PC-3 (cell line): ENCODE results near the gene LHFPL3. TPM values are rescaled to one million over a fixed set of nuclear protein-coding genes. Genes with fewer than 3 reads are reported as not detected.

ENCODE experiments used
- ATAC-seq: fragments of 200-7000 bp; cut with Tn5 transposase; 2 replicates; pipeline ENCODE4 v1.9.1; 2020; ENCODE audit warnings: mild to moderate bottlenecking, moderate library complexity
- BruUV-seq: library from RNA; stranded (reverse); fragments of 400-500 nt; replicated peaks from 2 replicates; lab custom pipeline; 2021; lab: Mats Ljungman, UMichigan
- CTCF ChIA-PET: fragments of 300-600 bp; sonication (Branson Sonifier 250); formaldehyde crosslinking; loops from one replicate; lab custom pipeline; 2022; ENCODE audit warnings: antibody characterized with exemption; lab: Charles Lee
- POLR2A ChIA-PET: fragments of 300-600 bp; sonication (Branson Sonifier 250); formaldehyde crosslinking; loops from one replicate; lab custom pipeline; 2022; ENCODE audit warnings: antibody characterized with exemption; ENCODE audit not compliant: unreplicated experiment; lab: Charles Lee
- DNase-seq: peaks from one replicate; pipeline ENCODE4 v3.0.0-alpha.2; 2015
- H2AFZ ChIP-seq: fragments of 300-600 bp; sonication (generic); 2 replicates; pipeline ENCODE4 v1.6.0; 2016; ENCODE audit warnings: antibody characterized with exemption, low read length
- H3F3A ChIP-seq: fragments of 300-600 bp; sonication (generic); one replicate; pipeline ENCODE4 v1.6.0; 2017; ENCODE audit warnings: antibody characterized with exemption, low read length, control low read depth, mild to moderate bottlenecking; ENCODE audit not compliant: unreplicated experiment
- H3K27ac ChIP-seq: fragments of 300-600 bp; sonication (generic); 2 replicates; pipeline ENCODE4 v1.5.1; 2016; ENCODE audit warnings: mild to moderate bottlenecking, low read length
- H3K27me3 ChIP-seq: fragments of 300-600 bp; sonication (generic); 2 replicates; pipeline ENCODE4 v1.6.1; 2016; ENCODE audit warnings: low read length, mixed read lengths
- H3K36me3 ChIP-seq: fragments of 300-600 bp; sonication (generic); 2 replicates; pipeline ENCODE4 v1.6.1; 2016; ENCODE audit warnings: low read depth, mixed run types, low read length, mixed read lengths
- H3K4me1 ChIP-seq: fragments of 300-600 bp; sonication (generic); 2 replicates; pipeline ENCODE4 v1.5.1; 2016; ENCODE audit warnings: low read length; ENCODE audit not compliant: insufficient read depth
- H3K4me2 ChIP-seq: fragments of 300-600 bp; sonication (generic); 2 replicates; pipeline ENCODE4 v1.6.0; 2016; ENCODE audit warnings: low read length
- H3K4me3 ChIP-seq: fragments of 300-600 bp; sonication (generic); 2 replicates; pipeline ENCODE4 v1.5.1; 2016; ENCODE audit warnings: mild to moderate bottlenecking, low read length, mixed read lengths
- H3K79me2 ChIP-seq: fragments of 300-600 bp; sonication (generic); 2 replicates; pipeline ENCODE4 v1.6.1; 2017; ENCODE audit warnings: low read length, mixed read lengths
- H3K9ac ChIP-seq: fragments of 300-600 bp; sonication (generic); 2 replicates; pipeline ENCODE4 v1.6.0; 2016; ENCODE audit warnings: mild to moderate bottlenecking, low read length
- H3K9me2 ChIP-seq: fragments of 300-600 bp; sonication (generic); replicated peaks from 2 replicates; pipeline ENCODE4 v1.6.1; 2016; ENCODE audit warnings: mixed run types, low read length, mixed read lengths
- H3K9me3 ChIP-seq: fragments of 300-600 bp; sonication (generic); 2 replicates; pipeline ENCODE4 v1.6.1; 2016; ENCODE audit warnings: low read length, mixed read lengths
- H4K20me1 ChIP-seq: fragments of 300-600 bp; sonication (generic); 2 replicates; pipeline ENCODE4 v1.6.1; 2016; ENCODE audit warnings: low read length, mixed read lengths
- EZH2 ChIP-seq: fragments of 300-600 bp; sonication (generic); IDR thresholded peaks from one replicate; pipeline ENCODE4 v1.6.1; 2017; ENCODE audit warnings: antibody characterized with exemption, mild to moderate bottlenecking, low read length; ENCODE audit not compliant: unreplicated experiment
- EZH2phosphoT487 ChIP-seq: fragments of 300-600 bp; sonication (generic); IDR thresholded peaks from 2 replicates; pipeline ENCODE4 v1.6.1; 2018; ENCODE audit warnings: mild to moderate bottlenecking, antibody characterized with exemption, low read length, borderline replicate concordance
- intact Hi-C: fragments of 100-400 bp; cut with micrococcal nuclease; formaldehyde crosslinking; loops from 2 replicates; pipeline ENCODE4 v1.9.0; 2023
- total RNA-seq: library from RNA; depleted of rRNA; stranded (reverse); fragments of >200 nt; gene quantifications from 2 replicates; pipeline ENCODE4 v1.2.3, GENCODE V29; 2014
- TF ChIP-seq, protein P1 (sequence below): fragments of 300-600 bp; sonication (generic); conservative IDR thresholded peaks from 2 replicates; pipeline ENCODE4 v1.5.1; 2017; ENCODE audit warnings: antibody characterized with exemption, low read depth, mild to moderate bottlenecking, low read length

Gene LHFPL3
- total RNA-seq, 1 experiment from 2014 or later, result not detected

DNA sequence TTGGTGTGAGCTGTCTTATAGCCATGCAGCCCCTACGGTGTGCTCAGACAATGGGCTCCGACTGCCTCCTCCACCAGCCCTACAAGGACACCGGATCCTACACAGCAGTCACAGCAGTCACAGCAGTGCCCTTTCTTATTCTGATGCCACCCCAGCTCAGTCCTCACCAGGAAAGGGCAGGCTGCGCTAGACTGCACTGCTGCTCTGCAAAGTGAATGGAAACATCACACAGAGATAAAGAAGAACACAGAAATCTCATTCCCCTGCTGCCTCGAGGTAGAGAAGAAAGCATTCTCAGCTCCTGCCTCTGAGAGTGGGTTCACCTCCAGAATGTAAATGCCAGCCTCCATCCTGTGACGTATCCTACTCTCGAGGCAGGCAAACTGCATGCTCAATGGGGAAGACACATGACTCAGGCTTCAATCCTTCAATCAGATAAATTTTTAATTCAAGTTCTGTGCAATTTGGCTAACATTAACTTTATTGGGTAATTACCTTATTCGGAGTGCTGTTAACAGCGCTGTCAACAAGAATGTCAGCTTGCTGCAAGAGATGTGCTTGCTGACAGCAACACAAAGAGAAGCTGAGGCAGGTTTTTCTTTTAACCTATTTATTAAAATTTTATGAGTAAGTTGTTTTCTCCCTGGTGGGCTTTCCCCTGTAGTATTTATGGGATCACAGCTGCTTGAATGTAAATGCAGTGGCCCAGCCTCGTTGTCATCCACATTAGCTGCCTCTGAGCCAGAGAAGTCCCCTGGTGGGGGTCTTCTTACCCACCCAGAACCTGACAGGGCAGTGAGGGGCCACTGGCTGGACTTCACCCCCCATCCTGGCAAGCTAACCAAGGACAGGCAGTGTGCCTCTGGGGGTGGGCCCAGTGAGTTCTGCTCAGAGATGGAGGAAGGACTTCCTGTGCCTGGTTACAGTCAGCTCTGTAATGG is 444.3 kb downstream of the LHFPL3 start:
- Histone ChIP-seq H3K9me3 (no peaks in the 10 kb centered on the region), H3K4me1 (no peaks in the 10 kb centered on the region), H3K36me3 (no peaks in the 10 kb centered on the region), H3K27me3 (peaks cover 24% of the 10 kb centered on the region), H3K4me3 (no peak overlapping the region), H3F3A (no peaks in the 10 kb centered on the region), H3K4me2 (no peak overlapping the region), H4K20me1 (no peaks in the 10 kb centered on the region), H3K9me2 (no peaks in the 10 kb centered on the region), H2AFZ (no peak overlapping the region), H3K27ac (no peak overlapping the region), H3K9ac (no peak overlapping the region), H3K79me2 (no peaks in the 10 kb centered on the region)
- intact Hi-C loops, result no loop called here
- BruUV-seq, result no TSS peak
- TF ChIP-seq EZH2, result no peak
- no peak for TF ChIP-seq EZH2phosphoT487
- TF ChIP-seq, protein P1, sequence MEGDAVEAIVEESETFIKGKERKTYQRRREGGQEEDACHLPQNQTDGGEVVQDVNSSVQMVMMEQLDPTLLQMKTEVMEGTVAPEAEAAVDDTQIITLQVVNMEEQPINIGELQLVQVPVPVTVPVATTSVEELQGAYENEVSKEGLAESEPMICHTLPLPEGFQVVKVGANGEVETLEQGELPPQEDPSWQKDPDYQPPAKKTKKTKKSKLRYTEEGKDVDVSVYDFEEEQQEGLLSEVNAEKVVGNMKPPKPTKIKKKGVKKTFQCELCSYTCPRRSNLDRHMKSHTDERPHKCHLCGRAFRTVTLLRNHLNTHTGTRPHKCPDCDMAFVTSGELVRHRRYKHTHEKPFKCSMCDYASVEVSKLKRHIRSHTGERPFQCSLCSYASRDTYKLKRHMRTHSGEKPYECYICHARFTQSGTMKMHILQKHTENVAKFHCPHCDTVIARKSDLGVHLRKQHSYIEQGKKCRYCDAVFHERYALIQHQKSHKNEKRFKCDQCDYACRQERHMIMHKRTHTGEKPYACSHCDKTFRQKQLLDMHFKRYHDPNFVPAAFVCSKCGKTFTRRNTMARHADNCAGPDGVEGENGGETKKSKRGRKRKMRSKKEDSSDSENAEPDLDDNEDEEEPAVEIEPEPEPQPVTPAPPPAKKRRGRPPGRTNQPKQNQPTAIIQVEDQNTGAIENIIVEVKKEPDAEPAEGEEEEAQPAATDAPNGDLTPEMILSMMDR, result no peak
- ChIA-PET CTCF (interaction anchor here (0.5 kb wide), 1 partner anchor 60 kb away, joined by 5 read pairs; no protein-coding TSS in a partner anchor), POLR2A (no interaction called here)
- ATAC-seq (no peak), DNase-seq (no peak)

DNA sequence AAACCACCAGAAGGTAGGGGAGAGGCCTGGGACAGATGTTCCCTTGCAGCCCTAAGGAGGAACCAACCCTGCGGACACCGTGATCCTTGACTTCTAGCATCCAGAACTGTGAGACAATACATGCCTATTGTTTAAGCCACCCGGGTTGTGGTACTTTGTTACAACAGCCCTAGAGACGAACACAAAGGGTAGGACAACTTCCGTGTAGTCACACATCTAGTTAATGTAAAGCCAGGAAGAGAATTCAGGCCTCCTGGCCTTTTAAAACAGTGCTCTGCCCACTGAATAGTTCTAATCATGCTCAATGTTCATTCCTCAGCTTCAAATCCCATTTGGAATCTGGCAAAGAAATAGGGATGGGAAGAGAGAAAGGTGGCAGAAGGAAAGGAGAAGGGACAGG is 445.4 kb downstream of the LHFPL3 start:
- ATAC-seq, result no peak
- H3K4me1 ChIP-seq, result no peaks in the 10 kb centered on the region
- no peak overlapping the region for H2AFZ ChIP-seq
- no peak overlapping the region for H3K4me2 ChIP-seq
- H3K9me3 ChIP-seq, result no peaks in the 10 kb centered on the region
- ChIA-PET CTCF (no interaction called here), POLR2A (no interaction called here)
- no peaks in the 10 kb centered on the region for H3K36me3 ChIP-seq
- no peak overlapping the region for H3K4me3 ChIP-seq
- H4K20me1 ChIP-seq, result no peaks in the 10 kb centered on the region
- intact Hi-C loops, result no loop called here
- H3K79me2 ChIP-seq, result no peaks in the 10 kb centered on the region
- no peaks in the 10 kb centered on the region for H3F3A ChIP-seq
- H3K27me3 ChIP-seq, result peaks cover 27% of the 10 kb centered on the region
- H3K27ac ChIP-seq, result no peak overlapping the region
- no TSS peak for BruUV-seq
- no peak for DNase-seq
- H3K9me2 ChIP-seq, result no peaks in the 10 kb centered on the region
- TF ChIP-seq EZH2phosphoT487, result no peak
- no peak for TF ChIP-seq EZH2
- TF ChIP-seq, protein P1, result no peak
- no peak overlapping the region for H3K9ac ChIP-seq

GRCh38 chr7:104775531-104775930 is 447.1 kb downstream of the LHFPL3 start:
- H3K27ac ChIP-seq, result no peak overlapping the region
- no peaks in the 10 kb centered on the region for H3K4me1 ChIP-seq
- H3K79me2 ChIP-seq, result no peaks in the 10 kb centered on the region
- H3K9me3 ChIP-seq, result no peaks in the 10 kb centered on the region
- H2AFZ ChIP-seq, result no peak overlapping the region
- H3K9ac ChIP-seq, result no peak overlapping the region
- H3K27me3 ChIP-seq, result peaks cover 36% of the 10 kb centered on the region; the same call in 1 of the 2 replicates
- ChIA-PET POLR2A (no interaction called here), CTCF (no interaction called here)
- no peaks in the 10 kb centered on the region for H4K20me1 ChIP-seq
- H3K4me2 ChIP-seq, result no peak overlapping the region
- ATAC-seq (peak; percentile 40; the same call in 1 of the 2 replicates), DNase-seq (no peak)
- H3K4me3 ChIP-seq, result no peak overlapping the region
- intact Hi-C loops, result no loop called here
- TF ChIP-seq EZH2phosphoT487, result no peak
- no TSS peak for BruUV-seq
- no peaks in the 10 kb centered on the region for H3K36me3 ChIP-seq
- no peaks in the 10 kb centered on the region for H3K9me2 ChIP-seq
- no peaks in the 10 kb centered on the region for H3F3A ChIP-seq
